IMR-90 (cell line): ENCODE data around the gene UNKL. TPM values are rescaled to one million over a fixed set of nuclear protein-coding genes. Genes with fewer than 3 reads are reported as not detected.

Experiments used
- ATAC-seq: fragments of 200-7000 bp; cut with Tn5 transposase; 2 replicates; pipeline ENCODE4 v1.9.1; 2020; ENCODE audit warnings: low read depth, mild to moderate bottlenecking, moderate library complexity
- BruUV-seq: library from RNA; stranded (reverse); fragments of 400-500 nt; replicated peaks from 2 replicates; lab custom pipeline; 2021; lab: Mats Ljungman, UMichigan
- CTCF ChIA-PET: fragments of 300-600 bp; formaldehyde crosslinking; extraction: SDS; loops from one replicate; lab custom pipeline; 2021; ENCODE audit warnings: antibody characterized with exemption; lab: Yijun Ruan, JAX
- POLR2A ChIA-PET: fragments of 300-600 bp; sonication (Branson Sonifier 250); formaldehyde crosslinking; loops from one replicate; lab custom pipeline; 2022; ENCODE audit warnings: antibody characterized with exemption; ENCODE audit not compliant: unreplicated experiment; lab: Charles Lee
- DNase-seq: peaks from one replicate; pipeline ENCODE4 v3.0.0; 2013
- H2AFZ ChIP-seq: replicated peaks from 2 replicates; pipeline ENCODE3; 2013; ENCODE audit warnings: low read length, mild to moderate bottlenecking; ENCODE audit not compliant: poor library complexity
- H2AK5ac ChIP-seq: 2 replicates; pipeline ENCODE4 v1.6.1; 2013; ENCODE audit warnings: low read depth, low read length, inconsistent platforms
- H2AK9ac ChIP-seq: replicated peaks from 2 replicates; pipeline ENCODE3; 2013; ENCODE audit warnings: mild to moderate bottlenecking, low read depth, low read length, moderate library complexity; ENCODE audit not compliant: poor library complexity
- H2BK120ac ChIP-seq: 2 replicates; pipeline ENCODE4 v1.6.1; 2013; ENCODE audit warnings: low read depth, low read length, inconsistent platforms
- H2BK15ac ChIP-seq: 3 replicates; pipeline ENCODE4 v1.6.1; 2013; ENCODE audit warnings: low read depth, low read length, inconsistent platforms
- H2BK20ac ChIP-seq: 2 replicates; pipeline ENCODE4 v1.6.1; 2013; ENCODE audit warnings: low read depth, mild to moderate bottlenecking, inconsistent platforms, low read length, moderate library complexity
- H2BK5ac ChIP-seq: 2 replicates; pipeline ENCODE4 v1.6.1; 2013; ENCODE audit warnings: mild to moderate bottlenecking, low read depth, low read length, inconsistent platforms; ENCODE audit not compliant: poor library complexity, severe bottlenecking
- H3K14ac ChIP-seq: replicated peaks from 2 replicates; pipeline ENCODE4 v1.6.1; 2013; ENCODE audit warnings: low read depth, low read length, inconsistent platforms
- H3K18ac ChIP-seq: 2 replicates; pipeline ENCODE4 v1.6.1; 2013; ENCODE audit warnings: low read depth, low read length, control low read depth
- H3K23ac ChIP-seq: 2 replicates; pipeline ENCODE4 v1.6.1; 2013; ENCODE audit warnings: low read depth, low read length, inconsistent platforms
- H3K27ac ChIP-seq: 2 replicates; pipeline ENCODE4 v1.5.1; 2013; ENCODE audit warnings: mild to moderate bottlenecking, control low read depth, low read length; ENCODE audit not compliant: insufficient read depth
- H3K27me3 ChIP-seq: 2 replicates; pipeline ENCODE4 v1.6.1; 2013; ENCODE audit warnings: low read length; ENCODE audit not compliant: control insufficient read depth, insufficient read depth
- H3K36me3 ChIP-seq: 2 replicates; pipeline ENCODE4 v1.6.1; 2013; ENCODE audit warnings: low read length, mixed read lengths; ENCODE audit not compliant: control insufficient read depth, insufficient read depth
- H3K4ac ChIP-seq: 2 replicates; pipeline ENCODE4 v1.6.1; 2013; ENCODE audit warnings: low read depth, low read length, inconsistent platforms
- H3K4me1 ChIP-seq: 2 replicates; pipeline ENCODE4 v1.6.1; 2013; ENCODE audit warnings: low read length, mixed read lengths; ENCODE audit not compliant: control insufficient read depth, insufficient read depth
- H3K4me2 ChIP-seq: 2 replicates; pipeline ENCODE4 v1.6.1; 2013; ENCODE audit warnings: low read depth, mild to moderate bottlenecking, control low read depth, low read length, moderate library complexity
- H3K4me3 ChIP-seq: 2 replicates; pipeline ENCODE4 v1.5.1; 2013; ENCODE audit warnings: low read depth, mild to moderate bottlenecking, control low read depth, low read length, moderate library complexity; ENCODE audit not compliant: insufficient read depth
- H3K56ac ChIP-seq: 2 replicates; pipeline ENCODE4 v1.6.1; 2013; ENCODE audit warnings: low read length, inconsistent platforms; ENCODE audit not compliant: insufficient read depth; ENCODE audit errors: extremely low read depth
- H3K79me1 ChIP-seq, 2 experiments: 2 replicates each; pipeline ENCODE4 v1.6.1; 2013; ENCODE audit warnings: low read length in 2 of 2, inconsistent platforms in 1 of 2, low read depth in 1 of 2
- H3K9ac ChIP-seq: 2 replicates; pipeline ENCODE4 v1.6.1; 2013; ENCODE audit warnings: low read depth, low read length, control low read depth
- H3K9me1 ChIP-seq: 2 replicates; pipeline ENCODE4 v1.6.1; 2013; ENCODE audit warnings: low read length, inconsistent platforms; ENCODE audit not compliant: insufficient read depth
- H3K9me3 ChIP-seq: 2 replicates; pipeline ENCODE4 v1.6.1; 2013; ENCODE audit warnings: low read length; ENCODE audit not compliant: control insufficient read depth, insufficient read depth
- H4K20me1 ChIP-seq: 2 replicates; pipeline ENCODE4 v1.6.1; 2013; ENCODE audit warnings: low read length, inconsistent platforms; ENCODE audit not compliant: insufficient read depth
- H4K5ac ChIP-seq: 2 replicates; pipeline ENCODE4 v1.6.1; 2013; ENCODE audit warnings: mild to moderate bottlenecking, low read depth, low read length, control low read depth
- H4K8ac ChIP-seq, 2 experiments: 2 replicates each; pipeline ENCODE4 v1.6.1; 2013; ENCODE audit warnings: low read depth in 2 of 2, low read length in 2 of 2, control low read depth in 1 of 2, inconsistent platforms in 1 of 2
- H4K91ac ChIP-seq: 2 replicates; pipeline ENCODE4 v1.6.1; 2013; ENCODE audit warnings: low read depth, low read length, inconsistent platforms; ENCODE audit not compliant: insufficient read depth
- FOS ChIP-seq: fragments of 150-350 bp; IDR thresholded peaks from 2 replicates; pipeline ENCODE4 v1.6.1; 2016; ENCODE audit warnings: low read depth, low read length
- RAD21 ChIP-seq: IDR thresholded peaks from 2 replicates; pipeline ENCODE4 v1.6.1; 2012; ENCODE audit warnings: low read length, improper control_type of control experiment
- RCOR1 ChIP-seq: IDR thresholded peaks from 2 replicates; pipeline ENCODE4 v1.6.1; 2012; ENCODE audit warnings: mild to moderate bottlenecking, low read length, improper control_type of control experiment; ENCODE audit not compliant: insufficient replicate concordance
- RFX5 ChIP-seq: IDR thresholded peaks from 2 replicates; pipeline ENCODE4 v1.8.0; 2012; ENCODE audit warnings: low read depth, mild to moderate bottlenecking, low read length, moderate library complexity
- WGBS, 2 experiments: methylation state at CpG; one replicate each; pipeline versions ENCODE4 v1.1.5 to v1.1.7; 2013; ENCODE audit warnings: missing lambda C conversion rate in 2 of 2; ENCODE audit not compliant: insufficient read length in 1 of 2; ENCODE audit errors: extremely low coverage in 2 of 2; 5-methylcytosine and 5-hydroxymethylcytosine counted together
- dilution Hi-C: fragments of 300-500 bp; cut with HindIII; formaldehyde crosslinking; loops from one replicate; pipeline ENCODE4 v1.14.3; 2018; ENCODE audit warnings: low sequenced_read_pairs; ENCODE audit not compliant: unreplicated experiment
- in situ Hi-C: fragments of 300-500 bp; cut with MboI; formaldehyde crosslinking; loops from 3 replicates; pipeline ENCODE4 v1.14.3; 2019; ENCODE audit warnings: low sequenced_read_pairs, inconsistent platforms, mixed read lengths
- intact Hi-C: fragments of 100-400 bp; cut with micrococcal nuclease; formaldehyde crosslinking; loops from 2 replicates; pipeline ENCODE4 v1.10.0; 2022
- polyA plus RNA-seq, 3 experiments: library from polyadenylated mRNA; depleted of rRNA; stranded (reverse); fragments of >200 nt; gene quantifications; 2 replicates each; pipeline ENCODE4 v1.2.3, GENCODE V29; 2012; ENCODE audit warnings: low replicate concordance in 1 of 3
- total RNA-seq: library from RNA; depleted of rRNA; stranded (reverse); fragments of >200 nt; gene quantifications from 2 replicates; pipeline ENCODE4 v1.2.3, GENCODE V29; 2012

Gene UNKL
- total and polyA plus RNA-seq, 2 of the 4 experiments (the other 2 are of a cell fraction) = 4.1 to 13.3 TPM

DNA sequence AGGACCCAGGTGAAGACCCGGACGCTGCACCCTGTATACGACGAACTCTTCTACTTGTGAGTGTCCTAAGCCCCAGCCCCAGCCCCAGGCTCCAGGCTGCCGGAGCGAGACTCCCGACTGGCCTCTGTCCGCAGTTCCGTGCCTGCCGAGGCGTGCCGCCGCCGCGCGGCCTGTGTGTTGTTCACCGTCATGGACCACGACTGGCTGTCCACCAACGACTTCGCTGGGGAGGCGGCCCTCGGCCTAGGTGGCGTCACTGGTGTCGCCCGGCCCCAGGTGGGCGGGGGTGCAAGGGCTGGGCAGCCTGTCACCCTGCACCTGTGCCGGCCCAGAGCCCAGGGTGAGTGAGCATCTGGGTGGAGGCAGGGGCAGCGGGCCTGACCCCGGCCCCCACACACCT lies 66.5 kb downstream of the UNKL start:
- H3K27ac ChIP-seq = no peak overlapping the region
- no peak overlapping the region for H2BK20ac ChIP-seq
- no peak overlapping the region for H4K5ac ChIP-seq
- H3K4ac ChIP-seq = no peak overlapping the region
- DNase-seq = no peak
- intact Hi-C loops = no loop called here
- POLR2A ChIA-PET = no interaction called here
- no peaks in the 10 kb centered on the region for H3K9me1 ChIP-seq
- H2BK5ac ChIP-seq = no peak overlapping the region
- ATAC-seq = no peak
- no peak overlapping the region for H3K14ac ChIP-seq
- in situ Hi-C loops = no loop called here
- H3K18ac ChIP-seq = no peak overlapping the region
- no peak overlapping the region for H4K8ac ChIP-seq
- H2BK120ac ChIP-seq = no peak overlapping the region
- peaks cover 4% of the 10 kb centered on the region; the same call in 1 of the 2 replicates for H4K20me1 ChIP-seq
- no peak overlapping the region for H2BK15ac ChIP-seq
- H3K4me1 ChIP-seq = peaks cover 9% of the 10 kb centered on the region
- CTCF ChIA-PET = no interaction called here
- WGBS, 2 experiments = 90% methylated on average over 20 of the region's 29 CpGs; no CpG with 5 or more reads in 1 of the 2 experiments
- no peaks in the 10 kb centered on the region for H3K9me3 ChIP-seq
- peaks cover 13 to 35% of the 10 kb centered on the region in 2 experiments; a peak in 3 of 4 replicates for H3K79me1 ChIP-seq
- H3K56ac ChIP-seq = no peak overlapping the region
- no peak overlapping the region for H3K23ac ChIP-seq
- no peak for TF ChIP-seq FOS
- TF ChIP-seq RAD21 = no peak
- no peak for TF ChIP-seq RFX5
- TF ChIP-seq RCOR1 = no peak
- no peak overlapping the region for H3K4me3 ChIP-seq
- H4K91ac ChIP-seq = no peak overlapping the region
- no peak overlapping the region for H2AFZ ChIP-seq
- H2AK5ac ChIP-seq = no peak overlapping the region
- no peaks in the 10 kb centered on the region for H3K27me3 ChIP-seq
- no TSS peak for BruUV-seq
- dilution Hi-C loops = no loop called here
- no peak overlapping the region for H2AK9ac ChIP-seq
- peaks cover 25% of the 10 kb centered on the region for H3K36me3 ChIP-seq
- H3K4me2 ChIP-seq = no peak overlapping the region
- H3K9ac ChIP-seq = no peak overlapping the region
